HepG2 (cell line): ENCODE results near the gene MYLK. TPM values are rescaled to one million over a fixed set of nuclear protein-coding genes. Genes with fewer than 3 reads are reported as not detected.

Source experiments
- ATAC-seq: fragments of 200-7000 bp; cut with Tn5 transposase; 3 replicates; pipeline ENCODE4 v1.9.1; 2020; ENCODE audit warnings: mild to moderate bottlenecking, moderate library complexity
- BruUV-seq: library from RNA; stranded (reverse); fragments of 400-500 nt; replicated peaks from 2 replicates; lab custom pipeline; 2021; lab: Mats Ljungman, UMichigan
- CTCF ChIA-PET: fragments of 300-600 bp; formaldehyde crosslinking; extraction: SDS; loops from one replicate; lab custom pipeline; 2021; ENCODE audit warnings: low total read pairs, inconsistent platforms, low intra/inter-chr PET ratio; lab: Yijun Ruan, JAX
- POLR2A ChIA-PET: fragments of 350-600 bp; sonication (Branson Sonifier 250); formaldehyde crosslinking; loops from one replicate; lab custom pipeline; 2020; ENCODE audit warnings: antibody characterized with exemption, inconsistent platforms; lab: Yijun Ruan, JAX
- DNase-seq: peaks from one replicate; pipeline ENCODE4 v3.0.0-alpha.2; 2015; ENCODE audit warnings: low spot score
- FAIRE-seq: peaks from 3 replicates; lab custom pipeline; 2011; peaks lifted over from hg19 to GRCh38; lab: Jason Lieb, UNC
- H2AFZ ChIP-seq: one replicate; pipeline ENCODE4 v1.6.1; 2011; ENCODE audit warnings: low read length, inconsistent platforms
- H3K27ac ChIP-seq: fragments of 300-600 bp; 3 replicates; pipeline ENCODE4 v1.8.0; 2011; ENCODE audit warnings: mixed run types, mild to moderate bottlenecking, mixed read lengths, low read length, inconsistent platforms; ENCODE audit not compliant: insufficient read depth; ENCODE audit errors: extremely low read length
- H3K27me3 ChIP-seq, 2 experiments: fragments of 200-600 bp in 1 of 2; 2 replicates in 1 of 2; 3 replicates in 1 of 2; pipeline versions ENCODE4 v1.6.0 to v1.8.0; 2011; ENCODE audit warnings: low read length in 2 of 2, mild to moderate bottlenecking in 2 of 2, moderate library complexity in 2 of 2, inconsistent platforms in 1 of 2; ENCODE audit not compliant: insufficient read depth in 2 of 2, control insufficient read depth in 1 of 2
- H3K36me3 ChIP-seq, 2 experiments: fragments of 200-600 bp in 1 of 2; replicated peaks in 1 of 2; 2 replicates in 1 of 2; 3 replicates in 1 of 2; pipeline versions ENCODE4 v1.5.1 to v1.8.0; 2011; ENCODE audit warnings: low read length in 2 of 2, inconsistent platforms in 1 of 2; ENCODE audit not compliant: insufficient read depth in 2 of 2, control insufficient read depth in 1 of 2
- H3K4me1 ChIP-seq: 2 replicates; pipeline ENCODE4 v1.5.1; 2012; ENCODE audit warnings: low read length, inconsistent platforms; ENCODE audit not compliant: insufficient read depth
- H3K4me2 ChIP-seq: 2 replicates; pipeline ENCODE4 v1.6.0; 2011; ENCODE audit warnings: low read depth, low read length, inconsistent platforms
- H3K4me3 ChIP-seq, 3 experiments: fragments of 200-600 bp in 1 of 3; sonication (generic), shearing (Covaris generic) in 1 of 3; replicated peaks in 1 of 3; 2 replicates each; pipeline ENCODE4 v1.5.1; 2011 to 2016; ENCODE audit warnings: low read length in 3 of 3, inconsistent platforms in 2 of 3, low read depth in 2 of 3, mild to moderate bottlenecking in 2 of 3, control low read depth in 1 of 3, mixed read lengths in 1 of 3; ENCODE audit not compliant: insufficient read depth in 1 of 3
- H3K79me2 ChIP-seq: one replicate; pipeline ENCODE4 v1.6.1; 2011; ENCODE audit warnings: low read length, inconsistent platforms; ENCODE audit not compliant: insufficient read depth
- H3K9ac ChIP-seq: 2 replicates; pipeline ENCODE4 v1.6.0; 2011; ENCODE audit warnings: mild to moderate bottlenecking, low read depth, low read length, inconsistent platforms; ENCODE audit not compliant: insufficient read depth
- H3K9me3 ChIP-seq: 2 replicates; pipeline ENCODE4 v1.5.1; 2012; ENCODE audit warnings: mild to moderate bottlenecking, low read length
- H4K20me1 ChIP-seq: 2 replicates; pipeline ENCODE4 v1.6.0; 2011; ENCODE audit warnings: inconsistent platforms, mild to moderate bottlenecking, low read length, moderate library complexity; ENCODE audit not compliant: insufficient read depth
- BCL3 ChIP-seq: sonication (generic); formaldehyde crosslinking; IDR thresholded peaks from 2 replicates; pipeline ENCODE4 v1.5.1; 2020; ENCODE audit warnings: mild to moderate bottlenecking, missing genetic modification reagents, moderate library complexity
- HOXA9 ChIP-seq: sonication (generic); formaldehyde crosslinking; IDR thresholded peaks from 2 replicates; pipeline ENCODE4 v1.8.1; 2022; ENCODE audit warnings: missing genetic modification reagents, mild to moderate bottlenecking, moderate library complexity, borderline replicate concordance
- WGBS: methylation state at CpG from one replicate; pipeline ENCODE4 v1.1.6; 2017; ENCODE audit warnings: low lambda C conversion rate; 5-methylcytosine and 5-hydroxymethylcytosine counted together
- in situ Hi-C: cut with HindIII; loops from 2 replicates; pipeline ENCODE4 v1.10.0; 2017; ENCODE audit warnings: low pct_unique_long_range_greater_than_20kb; ENCODE audit not compliant: extremely low pct_ligation_motif_present
- intact Hi-C: fragments of 100-400 bp; cut with micrococcal nuclease; formaldehyde crosslinking; loops from one replicate; pipeline ENCODE4 v1.10.0; 2022; ENCODE audit not compliant: unreplicated experiment
- polyA plus RNA-seq, 8 experiments: library from polyadenylated mRNA; depleted of rRNA in 3 of 8; stranded (reverse) in 7 of 8; unstranded in 1 of 8; fragments of >200 nt; fragmentation: Illumina TruSeq in 4 of 8; extraction: Trizol in 4 of 8; gene quantifications; 2 replicates each; pipeline versions ENCODE4 v1.2.1 to v1.2.3, GENCODE V29; 2011 to 2016; ENCODE audit warnings: low read depth in 4 of 8, missing spikeins in 1 of 8, mixed read lengths in 1 of 8; ENCODE audit not compliant: insufficient read depth in 1 of 8
- total RNA-seq, 5 experiments: library from RNA; depleted of rRNA; stranded (reverse); fragments of >200 nt; fragmentation: Illumina TruSeq; extraction: Trizol; gene quantifications; 2 replicates each; pipeline ENCODE4 v1.2.3, GENCODE V29; 2016; ENCODE audit warnings: low read depth in 1 of 5
- TF ChIP-seq, protein P1 (sequence below): sonication (generic); formaldehyde crosslinking; IDR thresholded peaks from 2 replicates; pipeline ENCODE4 v1.4.0; 2020; ENCODE audit warnings: mild to moderate bottlenecking, missing genetic modification reagents, borderline replicate concordance

Gene MYLK
- total and polyA plus RNA-seq, 2 of the 13 experiments (the other 11 are each of a cell fraction or from before 2014, with no cell fraction given), result 10.6 to 34.9 TPM

- FAIRE-seq (no peak), DNase-seq (no peak)
- in situ Hi-C loops, result no loop called here
- intact Hi-C loops, result no loop called here
- Histone ChIP-seq H3K27ac (no peak overlapping the region), H3K4me1 (peaks cover 56% of the 10 kb centered on the region), H4K20me1 (no peaks in the 10 kb centered on the region), H2AFZ (no peak overlapping the region), H3K4me3 (no peak overlapping the region), H3K9me3 (no peaks in the 10 kb centered on the region), H3K4me2 (no peak overlapping the region), H3K27me3 (no peaks in the 10 kb centered on the region)
- no TSS peak for BruUV-seq
- CTCF ChIA-PET, result no interaction called here
- TF ChIP-seq BCL3 (CRISPR knock-in tag) (no peak), HOXA9 (CRISPR knock-in tag) (no peak)
- TF ChIP-seq, protein P1, sequence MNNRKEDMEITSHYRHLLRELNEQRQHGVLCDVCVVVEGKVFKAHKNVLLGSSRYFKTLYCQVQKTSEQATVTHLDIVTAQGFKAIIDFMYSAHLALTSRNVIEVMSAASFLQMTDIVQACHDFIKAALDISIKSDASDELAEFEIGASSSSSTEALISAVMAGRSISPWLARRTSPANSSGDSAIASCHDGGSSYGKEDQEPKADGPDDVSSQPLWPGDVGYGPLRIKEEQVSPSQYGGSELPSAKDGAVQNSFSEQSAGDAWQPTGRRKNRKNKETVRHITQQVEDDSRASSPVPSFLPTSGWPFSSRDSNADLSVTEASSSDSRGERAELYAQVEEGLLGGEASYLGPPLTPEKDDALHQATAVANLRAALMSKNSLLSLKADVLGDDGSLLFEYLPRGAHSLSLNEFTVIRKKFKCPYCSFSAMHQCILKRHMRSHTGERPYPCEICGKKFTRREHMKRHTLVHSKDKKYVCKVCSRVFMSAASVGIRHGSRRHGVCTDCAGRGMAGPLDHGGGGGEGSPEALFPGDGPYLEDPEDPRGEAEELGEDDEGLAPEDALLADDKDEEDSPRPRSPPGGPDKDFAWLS (CRISPR knock-in tag), result no peak
- TF ChIP-seq, all 625 proteins: peak for 0
- POLR2A ChIA-PET, result no interaction called here
- Histone ChIP-seq H3K9ac (no peak overlapping the region), H3K36me3 (no peaks in the 10 kb centered on the region; a peak in 3 of 5 replicates), H3K79me2 (peaks cover 29% of the 10 kb centered on the region)
- WGBS, result 94% methylated on average over 10 of the region's 10 CpGs
- no peak for ATAC-seq
Measured at GRCh38 chr3:123779655-123780231, 104.4 kb downstream of the MYLK start.
